ENCODE data around the gene DNAL1.
"Not testable (repeated sequence)": the region's sequence is repeated elsewhere in the genome, so short reads cannot be mapped to it uniquely, and the experiment has no call there.

The DNAL1 gene

GRCh38 chr14:73666583-73666982 is 21.8 kb downstream of the DNAL1 start:
- peaks cover 4% of the 10 kb centered on the region for H3K4me1 Mint-ChIP-seq
- no peak overlapping the region for H3K27ac Mint-ChIP-seq
- no peaks in the 10 kb centered on the region for H3K9me3 Mint-ChIP-seq
- H3K36me3 Mint-ChIP-seq, result peaks cover 3% of the 10 kb centered on the region
- H3K4me3 Mint-ChIP-seq, result no peak overlapping the region
- H3K27me3 Mint-ChIP-seq, result no peaks in the 10 kb centered on the region

DNA sequence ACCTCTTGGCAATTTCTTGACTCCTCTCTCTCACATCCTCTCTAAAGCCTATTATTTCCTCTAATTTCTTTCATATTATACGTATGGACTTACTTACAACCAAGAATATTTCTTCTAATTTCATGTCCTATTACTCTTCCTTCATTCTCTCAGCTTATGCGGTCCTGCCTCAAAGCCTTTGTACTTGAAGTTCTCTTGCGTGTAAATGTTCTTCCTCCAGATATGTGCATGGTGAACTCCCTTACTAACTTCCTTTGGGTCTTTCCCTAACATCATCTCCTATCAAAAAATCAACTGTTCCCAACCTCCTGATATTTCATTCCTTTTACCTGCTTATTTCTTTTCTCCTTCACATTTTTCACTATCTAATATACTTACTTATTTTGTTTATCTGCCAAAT is 23.1 kb downstream of the DNAL1 start:
- Mint-ChIP-seq H3K36me3 (no peaks in the 10 kb centered on the region), H3K9me3 (no peaks in the 10 kb centered on the region), H3K27ac (no peak overlapping the region), H3K27me3 (no peaks in the 10 kb centered on the region), H3K4me3 (no peak overlapping the region), H3K4me1 (peaks cover 4% of the 10 kb centered on the region)

- Mint-ChIP-seq H3K27me3 (no peaks in the 10 kb centered on the region), H3K4me3 (no peak overlapping the region), H3K27ac (no peak overlapping the region), H3K36me3 (no peaks in the 10 kb centered on the region), H3K4me1 (no peaks in the 10 kb centered on the region), H3K9me3 (no peaks in the 10 kb centered on the region)
These were observed 30.2 kb downstream of the DNAL1 start for GRCh38 chr14:73674986-73675385.

DNA sequence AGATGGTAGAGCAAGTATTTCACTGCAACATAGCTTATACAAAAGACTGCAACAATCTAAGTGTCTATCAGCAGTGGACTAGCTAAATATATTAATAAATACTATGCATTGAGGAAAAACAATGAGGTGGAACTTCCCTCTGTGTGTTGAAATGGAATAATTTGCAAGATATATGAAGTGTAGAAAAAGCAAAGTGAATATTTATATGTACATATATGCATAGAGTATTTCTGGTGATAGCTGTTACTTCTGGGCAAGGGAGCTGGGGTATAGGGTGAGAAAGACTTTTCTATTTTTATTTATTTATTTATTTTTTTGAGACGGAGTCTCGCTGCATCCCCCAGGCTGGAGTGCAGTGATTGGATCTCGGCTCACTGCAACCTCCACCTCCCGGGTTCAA is 33.9 kb downstream of the DNAL1 start:
- H3K9me3 Mint-ChIP-seq, result no peaks in the 10 kb centered on the region
- H3K27ac Mint-ChIP-seq, result no peak overlapping the region
- no peaks in the 10 kb centered on the region for H3K4me1 Mint-ChIP-seq
- no peaks in the 10 kb centered on the region for H3K27me3 Mint-ChIP-seq
- H3K4me3 Mint-ChIP-seq, result no peak overlapping the region
- no peaks in the 10 kb centered on the region for H3K36me3 Mint-ChIP-seq

DNA sequence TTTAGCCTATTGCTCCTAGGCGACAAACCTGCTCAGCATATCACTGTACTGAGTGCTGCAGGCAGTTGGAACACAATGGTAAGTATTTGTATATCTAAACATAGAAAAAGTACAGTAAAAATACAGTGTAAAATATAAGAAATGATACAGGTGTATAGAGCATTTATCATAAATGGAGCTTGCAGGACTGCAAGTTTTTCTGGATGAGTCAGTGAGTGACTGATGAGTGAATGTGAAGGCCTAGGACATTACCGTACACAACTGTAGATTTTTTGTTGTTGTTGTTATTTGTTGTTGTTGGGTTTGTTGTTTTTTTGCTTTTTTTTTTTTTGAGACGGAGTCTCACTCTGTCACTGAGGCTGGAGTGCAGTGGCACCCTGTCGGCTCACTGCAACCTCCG is 36.0 kb downstream of the DNAL1 start:
- H3K36me3 Mint-ChIP-seq, result no peaks in the 10 kb centered on the region
- no peak overlapping the region for H3K27ac Mint-ChIP-seq
- no peak overlapping the region for H3K4me3 Mint-ChIP-seq
- H3K9me3 Mint-ChIP-seq, result no peaks in the 10 kb centered on the region
- H3K4me1 Mint-ChIP-seq, result no peaks in the 10 kb centered on the region
- no peaks in the 10 kb centered on the region for H3K27me3 Mint-ChIP-seq

DNA sequence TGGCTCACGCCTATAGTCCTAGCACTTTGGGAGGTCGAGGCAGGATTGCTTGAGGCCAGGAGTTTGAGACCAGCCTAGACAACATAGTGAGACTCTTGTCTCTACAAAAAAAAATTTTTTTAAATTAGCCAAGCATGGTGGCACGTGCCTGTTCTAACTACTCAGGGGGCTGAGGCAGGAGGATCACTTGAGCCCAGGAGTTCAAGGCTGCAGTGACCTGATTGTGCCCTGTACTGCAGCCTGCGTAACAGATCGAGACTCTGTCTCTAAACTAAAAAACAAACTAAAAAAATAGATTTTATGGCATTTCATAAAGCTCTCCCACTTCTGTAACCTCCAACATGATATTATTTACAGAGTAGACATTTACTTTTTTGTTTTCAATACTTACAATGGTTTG is 39.8 kb downstream of the DNAL1 start:
- peaks cover 5% of the 10 kb centered on the region for H3K36me3 Mint-ChIP-seq
- no peaks in the 10 kb centered on the region for H3K9me3 Mint-ChIP-seq
- H3K27ac Mint-ChIP-seq, result no peak overlapping the region
- H3K27me3 Mint-ChIP-seq, result no peaks in the 10 kb centered on the region
- no peaks in the 10 kb centered on the region for H3K4me1 Mint-ChIP-seq
- no peak overlapping the region for H3K4me3 Mint-ChIP-seq

DNA sequence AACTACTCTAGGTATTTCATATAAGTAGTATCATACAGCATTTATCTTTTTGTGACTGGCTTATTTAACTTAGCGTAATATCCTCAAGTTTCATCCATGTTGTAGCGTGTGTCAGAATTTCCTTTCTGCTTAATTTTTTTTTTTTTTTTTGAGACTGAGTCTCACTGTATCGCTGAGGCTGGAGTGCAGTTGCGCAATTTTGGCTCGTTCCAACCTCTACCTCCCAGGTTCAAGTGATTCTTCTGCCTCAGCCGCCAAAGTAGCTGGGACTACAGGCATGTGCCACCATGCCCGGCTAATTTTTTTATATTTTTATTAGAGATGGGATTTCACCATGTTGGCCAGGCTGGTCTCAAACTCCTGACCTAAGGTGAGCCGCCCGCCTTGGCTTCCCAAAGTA is 40.5 kb downstream of the DNAL1 start:
- H3K4me3 Mint-ChIP-seq, result no peak overlapping the region
- no peaks in the 10 kb centered on the region for H3K27me3 Mint-ChIP-seq
- H3K9me3 Mint-ChIP-seq, result no peaks in the 10 kb centered on the region

GRCh38 chr14:73686901-73687300 is 42.1 kb downstream of the DNAL1 start:
- Mint-ChIP-seq H3K9me3 (no peaks in the 10 kb centered on the region), H3K27ac (no peak overlapping the region), H3K4me3 (no peak overlapping the region), H3K27me3 (no peaks in the 10 kb centered on the region), H3K4me1 (no peaks in the 10 kb centered on the region), H3K36me3 (peaks cover 5% of the 10 kb centered on the region)

More for the DNA sequence above, 40.5 kb downstream of the DNAL1 start:
- Mint-ChIP-seq H3K27ac (no peak overlapping the region), H3K36me3 (peaks cover 5% of the 10 kb centered on the region), H3K4me1 (no peaks in the 10 kb centered on the region)

GRCh38 chr14:73694083-73694482 is 49.3 kb downstream of the DNAL1 start:
- Mint-ChIP-seq H3K4me3 (no peak overlapping the region), H3K27me3 (no peaks in the 10 kb centered on the region), H3K27ac (peak overlapping the region; percentile 37), H3K4me1 (peaks cover 15% of the 10 kb centered on the region), H3K9me3 (no peaks in the 10 kb centered on the region), H3K36me3 (peaks cover 11% of the 10 kb centered on the region)

DNA sequence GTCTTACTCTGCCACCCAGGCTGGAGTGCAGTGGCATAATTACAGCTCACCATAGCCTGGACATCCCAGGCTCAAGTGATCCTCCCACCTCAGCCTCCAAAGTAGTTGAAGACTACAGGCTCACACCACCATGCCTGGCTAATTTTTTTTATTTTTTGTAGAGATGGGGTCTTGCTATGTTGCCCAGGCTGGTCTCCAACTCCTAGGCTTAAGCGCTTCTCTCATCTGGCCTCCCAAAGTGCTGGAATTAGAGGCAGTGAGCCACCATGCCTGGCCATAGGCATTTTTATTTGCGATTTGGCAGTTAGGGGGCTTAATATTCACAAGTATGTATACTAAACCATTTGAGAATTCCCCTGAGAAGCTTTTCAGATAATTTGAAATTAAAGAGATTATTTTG is 50.3 kb downstream of the DNAL1 start:
- Mint-ChIP-seq H3K27me3 (no peaks in the 10 kb centered on the region), H3K27ac (no peak overlapping the region), H3K36me3 (peaks cover 9% of the 10 kb centered on the region), H3K9me3 (no peaks in the 10 kb centered on the region), H3K4me1 (peaks cover 15% of the 10 kb centered on the region), H3K4me3 (no peak overlapping the region)

GRCh38 chr14:73695997-73696396 is 51.2 kb downstream of the DNAL1 start:
- H3K9me3 Mint-ChIP-seq, result no peaks in the 10 kb centered on the region
- no peaks in the 10 kb centered on the region for H3K27me3 Mint-ChIP-seq
- peak overlapping the region; percentile 45 for H3K4me3 Mint-ChIP-seq
- peak overlapping the region; percentile 85 for H3K27ac Mint-ChIP-seq
- peaks cover 9% of the 10 kb centered on the region for H3K36me3 Mint-ChIP-seq
- peaks cover 18% of the 10 kb centered on the region for H3K4me1 Mint-ChIP-seq

GRCh38 chr14:73696466-73697400 is 51.9 kb downstream of the DNAL1 start:
- Mint-ChIP-seq H3K27me3 (no peaks in the 10 kb centered on the region), H3K27ac (peak overlapping the region; percentile 85), H3K9me3 (no peaks in the 10 kb centered on the region), H3K4me3 (peak overlapping the region; percentile 45), H3K4me1 (peaks cover 18% of the 10 kb centered on the region), H3K36me3 (peaks cover 9% of the 10 kb centered on the region)

- H3K9me3 Mint-ChIP-seq, result no peaks in the 10 kb centered on the region
These were observed 55.5 kb downstream of the DNAL1 start for GRCh38 chr14:73700325-73700724.

DNA sequence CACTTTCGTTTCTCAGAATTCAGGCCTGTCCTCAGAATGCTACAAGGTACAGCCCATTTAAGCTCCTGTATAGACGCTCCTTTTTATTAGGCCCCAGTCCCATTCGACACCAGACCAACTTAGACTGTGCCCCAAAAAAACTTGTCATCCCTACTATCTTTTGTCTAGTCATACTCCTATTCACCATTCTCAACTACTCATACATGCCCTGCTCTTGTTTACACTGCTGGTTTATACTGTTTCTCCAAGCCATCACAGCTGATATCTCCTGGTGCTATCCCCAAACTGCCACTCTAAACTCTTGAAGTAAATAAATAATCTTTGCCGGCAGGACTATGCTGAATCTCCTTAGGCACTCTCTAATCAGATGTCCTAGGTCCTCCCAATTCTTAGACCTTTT is 63.3 kb downstream of the DNAL1 start:
- H3K27me3 Mint-ChIP-seq, H3K36me3 Mint-ChIP-seq, H3K27ac Mint-ChIP-seq, H3K9me3 Mint-ChIP-seq, H3K4me3 Mint-ChIP-seq: not testable (repeated sequence)
- H3K4me1 Mint-ChIP-seq, result peaks cover 16% of the 10 kb centered on the region

More at GRCh38 chr14:73700325-73700724, 55.5 kb downstream of the DNAL1 start:
- Mint-ChIP-seq H3K27me3 (no peaks in the 10 kb centered on the region), H3K27ac (no peak overlapping the region), H3K36me3 (peaks cover 5% of the 10 kb centered on the region), H3K4me3 (no peak overlapping the region), H3K4me1 (peaks cover 18% of the 10 kb centered on the region)

GRCh38 chr14:73709904-73710469 is 65.2 kb downstream of the DNAL1 start:
- Mint-ChIP-seq H3K4me3 (peak overlapping the region; percentile 35), H3K27me3 (no peaks in the 10 kb centered on the region)

DNA sequence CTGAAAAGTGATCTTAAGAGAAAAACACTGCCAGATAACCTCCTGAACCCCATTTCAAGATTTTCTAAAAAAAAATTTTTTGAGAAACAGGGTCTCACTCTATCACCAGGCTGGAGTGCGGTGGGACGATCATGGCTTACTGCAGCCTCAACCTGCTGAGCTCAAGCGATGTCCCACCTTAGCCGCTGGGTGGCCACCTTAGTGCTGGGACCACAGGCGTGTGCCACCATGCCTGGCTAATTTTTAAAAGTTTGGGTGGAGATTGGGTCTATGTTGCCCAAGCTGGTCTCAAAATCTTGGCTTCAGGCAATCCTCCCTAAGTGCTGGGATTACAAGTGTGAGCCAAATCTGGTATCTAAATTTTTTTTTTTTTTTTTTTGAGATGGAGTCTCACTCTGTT is 66.0 kb downstream of the DNAL1 start:
- H3K4me3 Mint-ChIP-seq, result no peak overlapping the region

More at GRCh38 chr14:73709904-73710469, 65.2 kb downstream of the DNAL1 start:
- Mint-ChIP-seq H3K9me3 (no peaks in the 10 kb centered on the region), H3K4me1 (peaks cover 21% of the 10 kb centered on the region), H3K36me3 (peaks cover 6% of the 10 kb centered on the region), H3K27ac (peak overlapping the region; percentile 4)

More for the DNA sequence above, 66.0 kb downstream of the DNAL1 start:
- no peaks in the 10 kb centered on the region for H3K9me3 Mint-ChIP-seq
- H3K27me3 Mint-ChIP-seq, result no peaks in the 10 kb centered on the region
- peaks cover 6% of the 10 kb centered on the region for H3K36me3 Mint-ChIP-seq
- no peak overlapping the region for H3K27ac Mint-ChIP-seq
- H3K4me1 Mint-ChIP-seq, result peaks cover 21% of the 10 kb centered on the region

All from activated naive CD4-positive, alpha-beta T cell treated with anti-CD3 and anti-CD28 coated beads, Interleukin-2, amount 50 U/mL, for 24 hours (primary cell).